Peyer's patch (tissue), 4 donors: Measurements from ENCODE around the gene CSK. TPM values are rescaled to one million over a fixed set of nuclear protein-coding genes. Genes with fewer than 3 reads are reported as not detected.

ENCODE experiments used
- DNase-seq, 3 donors: peaks; one replicate each; pipeline ENCODE4 v3.0.0-alpha.2; 2017 to 2019
- H3K27ac ChIP-seq, 4 donors: fragments of 200-600 bp; sonication (generic); one replicate each; pipeline ENCODE4 v1.5.1; 2016 to 2019
- H3K27me3 ChIP-seq, 2 donors: fragments of 200-600 bp; sonication (generic); one replicate each; pipeline ENCODE4 v1.5.1; 2019
- H3K36me3 ChIP-seq, 3 donors: fragments of 200-600 bp; sonication (generic); one replicate each; pipeline ENCODE4 v1.5.1; 2016 to 2019
- H3K4me1 ChIP-seq, 4 donors: fragments of 200-600 bp; sonication (generic); one replicate each; pipeline ENCODE4 v1.5.1; 2016 to 2019
- H3K4me3 ChIP-seq, 4 donors: fragments of 200-600 bp; sonication (generic); 1 replicate in 3 of 4; 2 replicates in 1 of 4; pipeline ENCODE4 v1.5.1; 2016 to 2019; ENCODE audit warnings: mild to moderate bottlenecking in 1 of 4
- H3K9me3 ChIP-seq, 4 donors: fragments of 200-600 bp; sonication (generic); one replicate each; pipeline ENCODE4 v1.5.1; 2016 to 2019; ENCODE audit warnings: mild to moderate bottlenecking in 1 of 4
- CTCF ChIP-seq, 6 experiments: fragments of 450-650 bp in 4 of 6; fragments of 200-600 bp in 2 of 6; sonication (generic) in 1 of 6; IDR thresholded peaks; one replicate each; pipeline ENCODE4 v1.5.1; 2017 to 2019; ENCODE audit warnings: antibody characterized with exemption in 6 of 6, mild to moderate bottlenecking in 3 of 6, moderate library complexity in 1 of 6
- POLR2A ChIP-seq, 2 donors: fragments of 450-650 bp; IDR thresholded peaks; one replicate each; pipeline ENCODE4 v1.5.1; 2017; ENCODE audit warnings: antibody characterized with exemption in 2 of 2, mild to moderate bottlenecking in 2 of 2, moderate library complexity in 2 of 2
- total RNA-seq, 4 donors: library from RNA; depleted of rRNA; stranded (reverse); fragments of >200 nt; gene quantifications; one replicate each; pipeline ENCODE4 v1.1.0, GENCODE V29; 2016

The CSK gene
- total RNA-seq, 4 donors from 2014 or later, result 53.8 to 122 (median 66.2) TPM

- DNase-seq, result peak in 1 of 3 donors; percentile 62
- Histone ChIP-seq H3K36me3 (no peaks in the 10 kb centered on the region), H3K4me3 (peak overlapping the region in 1 of 4 donors; percentile 18), H3K27ac (no peak overlapping the region), H3K27me3 (no peaks in the 10 kb centered on the region), H3K4me1 (peaks cover 8 to 30% (median 14%) of the 10 kb centered on the region in 4 donors), H3K9me3 (no peaks in the 10 kb centered on the region)
- TF ChIP-seq POLR2A (IDR thresholded peaks at IDR 0.05) (no peak), CTCF (IDR thresholded peaks at IDR 0.05) (no peak)
These were observed 39.4 kb downstream of the CSK start for GRCh38 chr15:74821091-74821789.

- no peaks in the 10 kb centered on the region for H3K9me3 ChIP-seq
- peaks cover 3 to 30% (median 16%) of the 10 kb centered on the region in 4 donors for H3K4me1 ChIP-seq
- no peak for DNase-seq
- peaks cover 0 to 3% of the 10 kb centered on the region in 2 donors for H3K27me3 ChIP-seq
- no peak overlapping the region for H3K27ac ChIP-seq
- no peaks in the 10 kb centered on the region for H3K36me3 ChIP-seq
- TF ChIP-seq CTCF (IDR thresholded peaks at IDR 0.05) (no peak), POLR2A (IDR thresholded peaks at IDR 0.05) (no peak)
- no peak overlapping the region for H3K4me3 ChIP-seq
These were observed 39.9 kb downstream of the CSK start for GRCh38 chr15:74821790-74822158.

GRCh38 chr15:74822233-74822632, 40.4 kb downstream of the CSK start:
- no peak for TF ChIP-seq POLR2A (IDR thresholded peaks at IDR 0.05)
- TF ChIP-seq CTCF (IDR thresholded peaks at IDR 0.05), result no peak
- Histone ChIP-seq H3K9me3 (no peaks in the 10 kb centered on the region), H3K27me3 (peaks cover 0 to 5% of the 10 kb centered on the region in 2 donors), H3K4me1 (peaks cover 3 to 28% (median 16%) of the 10 kb centered on the region in 4 donors), H3K4me3 (no peak overlapping the region), H3K27ac (no peak overlapping the region), H3K36me3 (no peaks in the 10 kb centered on the region)
- DNase-seq, result no peak

GRCh38 chr15:74823324-74823723, 41.4 kb downstream of the CSK start:
- Histone ChIP-seq H3K27ac (no peak overlapping the region), H3K9me3 (no peaks in the 10 kb centered on the region), H3K36me3 (no peaks in the 10 kb centered on the region), H3K4me3 (no peak overlapping the region), H3K27me3 (peaks cover 0 to 5% of the 10 kb centered on the region in 2 donors), H3K4me1 (peaks cover 3 to 20% (median 14%) of the 10 kb centered on the region in 4 donors)
- no peak for DNase-seq
- TF ChIP-seq CTCF (IDR thresholded peaks at IDR 0.05) (no peak), POLR2A (IDR thresholded peaks at IDR 0.05) (no peak)

GRCh38 chr15:74824976-74825375, 43.1 kb downstream of the CSK start:
- Histone ChIP-seq H3K4me1 (peaks cover 0 to 20% (median 8%) of the 10 kb centered on the region in 4 donors), H3K27ac (no peak overlapping the region), H3K36me3 (no peaks in the 10 kb centered on the region), H3K4me3 (no peak overlapping the region), H3K27me3 (peaks cover 0 to 5% of the 10 kb centered on the region in 2 donors), H3K9me3 (no peaks in the 10 kb centered on the region)
- TF ChIP-seq POLR2A (IDR thresholded peaks at IDR 0.05) (no peak), CTCF (IDR thresholded peaks at IDR 0.05) (no peak)
- no peak for DNase-seq
